DOHH2 (cell line): ENCODE results near the gene EVI2A.

Experiments
- H3F3A ChIP-seq: fragments of 200-600 bp; sonication (generic), shearing (Covaris generic); 2 replicates; pipeline ENCODE4 v1.6.0; 2016; ENCODE audit warnings: antibody characterized with exemption, mild to moderate bottlenecking; ENCODE audit not compliant: control insufficient read depth, insufficient read depth
- H3K27ac ChIP-seq: fragments of 200-600 bp; sonication (generic); 2 replicates; pipeline ENCODE4 v1.5.1; 2014; ENCODE audit warnings: low read depth, mild to moderate bottlenecking, low read length, moderate library complexity
- H3K27me3 ChIP-seq: fragments of 200-600 bp; sonication (generic); 2 replicates; pipeline ENCODE4 v1.6.1; 2014; ENCODE audit warnings: mild to moderate bottlenecking, low read length, mixed read lengths; ENCODE audit not compliant: control insufficient read depth
- H3K36me3 ChIP-seq: fragments of 200-600 bp; sonication (generic); 2 replicates; pipeline ENCODE4 v1.6.1; 2014; ENCODE audit warnings: mild to moderate bottlenecking, low read length, moderate library complexity, mixed read lengths; ENCODE audit not compliant: control insufficient read depth
- H3K4me1 ChIP-seq: fragments of 200-600 bp; sonication (generic); 2 replicates; pipeline ENCODE4 v1.6.1; 2014; ENCODE audit warnings: mild to moderate bottlenecking, low read length, mixed read lengths; ENCODE audit not compliant: control insufficient read depth
- H3K4me2 ChIP-seq: fragments of 200-600 bp; sonication (generic); 2 replicates; pipeline ENCODE4 v1.6.0; 2014; ENCODE audit warnings: mild to moderate bottlenecking, low read length, moderate library complexity
- H3K4me3 ChIP-seq: fragments of 200-600 bp; sonication (generic); 2 replicates; pipeline ENCODE4 v1.5.1; 2014; ENCODE audit warnings: mild to moderate bottlenecking, low read length, mixed read lengths
- H3K79me2 ChIP-seq: fragments of 200-600 bp; sonication (generic); 2 replicates; pipeline ENCODE4 v1.6.1; 2014; ENCODE audit warnings: mild to moderate bottlenecking, low read length, mixed read lengths; ENCODE audit not compliant: control insufficient read depth
- H3K9me2 ChIP-seq: fragments of 200-600 bp; sonication (generic); replicated peaks from 2 replicates; pipeline ENCODE4 v1.6.1; 2014; ENCODE audit warnings: mild to moderate bottlenecking, low read length, mixed read lengths; ENCODE audit not compliant: control insufficient read depth
- H3K9me3 ChIP-seq: fragments of 200-600 bp; sonication (generic); 2 replicates; pipeline ENCODE4 v1.6.1; 2014; ENCODE audit warnings: antibody characterized with exemption, low read length, mixed read lengths; ENCODE audit not compliant: control insufficient read depth, insufficient read depth
- H4K20me1 ChIP-seq: fragments of 200-600 bp; sonication (generic); 2 replicates; pipeline ENCODE4 v1.6.0; 2014; ENCODE audit warnings: low read depth, mild to moderate bottlenecking, antibody characterized with exemption, low read length, moderate library complexity; ENCODE audit not compliant: control insufficient read depth, insufficient read depth
- EZH2phosphoT487 ChIP-seq: fragments of 200-600 bp; sonication (generic); IDR thresholded peaks from 2 replicates; pipeline ENCODE4 v1.6.1; 2017; ENCODE audit warnings: borderline replicate concordance, mild to moderate bottlenecking, antibody characterized with exemption, low read length, moderate library complexity, mixed read lengths
- TF ChIP-seq, protein P1 (sequence below): fragments of 200-600 bp; sonication (generic); IDR thresholded peaks from one replicate; pipeline ENCODE4 v1.5.1; 2014; ENCODE audit warnings: antibody characterized with exemption, mild to moderate bottlenecking, low read depth, low read length; ENCODE audit not compliant: poor library complexity, severe bottlenecking

EVI2A gene

DNA sequence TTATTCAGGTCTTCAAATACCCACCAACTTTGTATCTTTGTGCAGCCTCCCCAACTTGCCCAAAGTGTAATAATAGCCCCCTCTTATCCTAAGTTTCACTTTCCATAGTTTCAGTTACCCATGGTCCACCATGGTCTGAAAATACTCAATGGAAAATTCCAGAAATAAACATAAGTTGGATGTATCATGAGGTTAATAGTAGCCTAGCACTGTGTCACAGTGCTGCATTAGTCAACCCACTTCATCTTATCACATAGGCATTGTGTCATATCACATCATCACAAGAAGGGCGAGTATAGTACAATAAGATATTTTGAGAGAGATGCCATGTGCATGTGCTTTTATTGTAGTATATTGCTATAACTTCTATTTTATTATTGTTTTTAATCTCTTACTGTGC is 46.3 kb downstream of the EVI2A start:
- H3K27ac ChIP-seq: no peak overlapping the region
- no peaks in the 10 kb centered on the region for H3F3A ChIP-seq
- no peaks in the 10 kb centered on the region for H4K20me1 ChIP-seq
- H3K9me3 ChIP-seq: no peaks in the 10 kb centered on the region
- H3K27me3 ChIP-seq: no peaks in the 10 kb centered on the region
- H3K36me3 ChIP-seq: peaks cover 44% of the 10 kb centered on the region
- H3K4me2 ChIP-seq: no peak overlapping the region
- H3K4me3 ChIP-seq: no peak overlapping the region
- H3K4me1 ChIP-seq: no peaks in the 10 kb centered on the region
- TF ChIP-seq, protein P1, sequence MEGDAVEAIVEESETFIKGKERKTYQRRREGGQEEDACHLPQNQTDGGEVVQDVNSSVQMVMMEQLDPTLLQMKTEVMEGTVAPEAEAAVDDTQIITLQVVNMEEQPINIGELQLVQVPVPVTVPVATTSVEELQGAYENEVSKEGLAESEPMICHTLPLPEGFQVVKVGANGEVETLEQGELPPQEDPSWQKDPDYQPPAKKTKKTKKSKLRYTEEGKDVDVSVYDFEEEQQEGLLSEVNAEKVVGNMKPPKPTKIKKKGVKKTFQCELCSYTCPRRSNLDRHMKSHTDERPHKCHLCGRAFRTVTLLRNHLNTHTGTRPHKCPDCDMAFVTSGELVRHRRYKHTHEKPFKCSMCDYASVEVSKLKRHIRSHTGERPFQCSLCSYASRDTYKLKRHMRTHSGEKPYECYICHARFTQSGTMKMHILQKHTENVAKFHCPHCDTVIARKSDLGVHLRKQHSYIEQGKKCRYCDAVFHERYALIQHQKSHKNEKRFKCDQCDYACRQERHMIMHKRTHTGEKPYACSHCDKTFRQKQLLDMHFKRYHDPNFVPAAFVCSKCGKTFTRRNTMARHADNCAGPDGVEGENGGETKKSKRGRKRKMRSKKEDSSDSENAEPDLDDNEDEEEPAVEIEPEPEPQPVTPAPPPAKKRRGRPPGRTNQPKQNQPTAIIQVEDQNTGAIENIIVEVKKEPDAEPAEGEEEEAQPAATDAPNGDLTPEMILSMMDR: no peak
- TF ChIP-seq EZH2phosphoT487: no peak
- H3K79me2 ChIP-seq: no peaks in the 10 kb centered on the region
- H3K9me2 ChIP-seq: no peaks in the 10 kb centered on the region

DNA sequence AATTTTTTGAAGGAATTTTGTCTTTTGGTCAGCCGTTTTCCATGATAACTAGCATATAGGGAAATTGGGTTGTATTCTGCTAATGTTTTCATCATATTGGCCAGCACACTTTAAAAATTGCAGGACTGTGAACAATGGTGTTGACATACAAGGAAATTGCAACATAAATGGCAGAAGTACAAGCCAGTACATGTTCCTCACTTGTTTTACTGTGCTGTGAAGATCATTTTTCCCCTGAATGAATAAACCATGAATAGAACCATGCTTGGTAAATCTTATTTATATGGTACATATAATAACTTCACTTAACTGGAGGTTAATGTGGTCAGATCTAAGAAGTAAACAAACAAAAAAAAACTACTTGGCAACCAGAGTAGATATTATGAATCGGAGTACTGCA is 47.2 kb downstream of the EVI2A start:
- Histone ChIP-seq H3K27ac (no peak overlapping the region), H3F3A (no peaks in the 10 kb centered on the region), H3K4me3 (no peak overlapping the region), H3K9me2 (no peaks in the 10 kb centered on the region), H3K36me3 (peaks cover 52% of the 10 kb centered on the region), H3K4me2 (no peak overlapping the region), H3K9me3 (no peaks in the 10 kb centered on the region), H3K79me2 (no peaks in the 10 kb centered on the region), H3K4me1 (no peaks in the 10 kb centered on the region), H3K27me3 (no peaks in the 10 kb centered on the region), H4K20me1 (no peaks in the 10 kb centered on the region)
- no peak for TF ChIP-seq EZH2phosphoT487
- TF ChIP-seq, protein P1: no peak

DNA sequence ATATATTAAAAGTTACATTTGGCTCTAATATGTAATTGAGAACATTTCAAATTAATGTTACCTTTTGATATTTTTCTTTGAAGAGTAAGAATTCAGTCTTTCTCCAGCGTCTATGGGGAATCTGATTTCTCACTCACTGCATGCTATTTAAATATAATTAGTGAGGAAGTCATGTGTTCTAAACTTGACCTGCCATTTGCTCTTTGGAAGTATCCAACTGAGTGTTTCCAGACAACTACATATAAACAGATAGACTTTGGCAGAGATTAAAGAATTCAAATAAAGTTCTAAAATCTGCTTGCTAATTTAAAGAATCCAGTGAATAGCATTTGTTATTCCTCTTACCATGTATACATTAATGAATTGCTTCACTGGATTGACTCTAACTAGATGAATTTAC is 47.9 kb downstream of the EVI2A start:
- Histone ChIP-seq H3K79me2 (no peaks in the 10 kb centered on the region), H3F3A (no peaks in the 10 kb centered on the region), H3K27me3 (no peaks in the 10 kb centered on the region), H3K9me2 (no peaks in the 10 kb centered on the region), H3K4me2 (no peak overlapping the region), H3K36me3 (peaks cover 57% of the 10 kb centered on the region), H4K20me1 (no peaks in the 10 kb centered on the region), H3K9me3 (no peaks in the 10 kb centered on the region), H3K27ac (no peak overlapping the region), H3K4me1 (no peaks in the 10 kb centered on the region), H3K4me3 (no peak overlapping the region)
- no peak for TF ChIP-seq EZH2phosphoT487
- TF ChIP-seq, protein P1: no peak

DNA sequence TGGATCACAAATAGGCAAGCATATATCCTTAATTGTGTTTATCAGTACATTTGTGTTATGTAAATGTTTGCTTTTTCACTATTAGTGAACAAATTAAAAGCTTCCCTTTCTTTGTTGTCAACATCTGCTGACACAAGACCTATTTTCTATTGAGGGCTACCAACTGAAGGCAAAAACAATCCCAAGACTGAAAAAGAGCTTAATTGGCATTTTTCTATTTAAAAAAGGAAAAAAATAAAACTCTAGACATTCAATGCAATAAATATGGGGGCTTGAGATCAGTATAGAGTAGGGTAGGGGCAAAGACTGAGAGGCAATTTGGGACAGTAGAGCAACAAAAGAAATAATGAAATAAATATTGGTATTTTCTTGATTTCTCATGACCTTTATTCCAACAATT is 48.6 kb downstream of the EVI2A start:
- H3K9me2 ChIP-seq: no peaks in the 10 kb centered on the region
- H3F3A ChIP-seq: no peaks in the 10 kb centered on the region
- no peak for TF ChIP-seq EZH2phosphoT487
- TF ChIP-seq, protein P1: no peak
- H3K27ac ChIP-seq: no peak overlapping the region
- no peak overlapping the region for H3K4me3 ChIP-seq
- H4K20me1 ChIP-seq: no peaks in the 10 kb centered on the region
- H3K4me1 ChIP-seq: no peaks in the 10 kb centered on the region
- no peaks in the 10 kb centered on the region for H3K9me3 ChIP-seq
- H3K79me2 ChIP-seq: no peaks in the 10 kb centered on the region
- no peaks in the 10 kb centered on the region for H3K27me3 ChIP-seq
- no peak overlapping the region for H3K4me2 ChIP-seq
- H3K36me3 ChIP-seq: peaks cover 55% of the 10 kb centered on the region
